Measurements from ENCODE around the gene MSGN1.

DNA sequence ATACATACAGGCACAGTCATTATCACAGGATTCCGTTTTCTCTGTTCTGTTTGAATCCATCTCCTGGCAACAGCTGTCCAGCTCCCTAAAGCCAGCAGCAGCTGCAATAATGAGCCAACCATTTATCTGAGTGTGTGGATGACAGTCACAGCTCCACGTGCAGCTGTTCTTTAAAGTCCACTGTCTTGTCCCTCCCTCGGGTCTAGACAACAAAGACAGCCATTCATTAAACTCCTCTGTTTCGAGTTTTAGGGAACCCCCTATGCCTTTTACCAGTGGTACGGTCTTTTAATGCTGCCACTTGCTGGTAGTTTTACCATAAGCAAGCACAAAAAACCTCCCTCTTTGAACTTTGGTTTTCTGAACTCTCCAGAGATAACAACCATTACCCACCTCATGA, 16.0 kb upstream of the MSGN1 start:
- TF ChIP-seq, protein P1, sequence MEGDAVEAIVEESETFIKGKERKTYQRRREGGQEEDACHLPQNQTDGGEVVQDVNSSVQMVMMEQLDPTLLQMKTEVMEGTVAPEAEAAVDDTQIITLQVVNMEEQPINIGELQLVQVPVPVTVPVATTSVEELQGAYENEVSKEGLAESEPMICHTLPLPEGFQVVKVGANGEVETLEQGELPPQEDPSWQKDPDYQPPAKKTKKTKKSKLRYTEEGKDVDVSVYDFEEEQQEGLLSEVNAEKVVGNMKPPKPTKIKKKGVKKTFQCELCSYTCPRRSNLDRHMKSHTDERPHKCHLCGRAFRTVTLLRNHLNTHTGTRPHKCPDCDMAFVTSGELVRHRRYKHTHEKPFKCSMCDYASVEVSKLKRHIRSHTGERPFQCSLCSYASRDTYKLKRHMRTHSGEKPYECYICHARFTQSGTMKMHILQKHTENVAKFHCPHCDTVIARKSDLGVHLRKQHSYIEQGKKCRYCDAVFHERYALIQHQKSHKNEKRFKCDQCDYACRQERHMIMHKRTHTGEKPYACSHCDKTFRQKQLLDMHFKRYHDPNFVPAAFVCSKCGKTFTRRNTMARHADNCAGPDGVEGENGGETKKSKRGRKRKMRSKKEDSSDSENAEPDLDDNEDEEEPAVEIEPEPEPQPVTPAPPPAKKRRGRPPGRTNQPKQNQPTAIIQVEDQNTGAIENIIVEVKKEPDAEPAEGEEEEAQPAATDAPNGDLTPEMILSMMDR (IDR thresholded peaks at IDR 0.05): no peak
- TF ChIP-seq POLR2A (IDR thresholded peaks at IDR 0.05): no peak

Measured in Peyer's patch (tissue), 4 donors.